HG03103 (cell line): Measurements from ENCODE around the gene C12orf56.
"Not testable (repeated sequence)": the region's sequence is repeated elsewhere in the genome, so short reads cannot be mapped to it uniquely, and the experiment has no call there.

ENCODE experiments used
- ATAC-seq: cut with Tn5 transposase; IDR thresholded peaks from one replicate; pipeline ENCODE4 v1.9.1; 2021; ENCODE audit warnings: low read depth; ENCODE audit not compliant: unreplicated experiment

Gene C12orf56

DNA sequence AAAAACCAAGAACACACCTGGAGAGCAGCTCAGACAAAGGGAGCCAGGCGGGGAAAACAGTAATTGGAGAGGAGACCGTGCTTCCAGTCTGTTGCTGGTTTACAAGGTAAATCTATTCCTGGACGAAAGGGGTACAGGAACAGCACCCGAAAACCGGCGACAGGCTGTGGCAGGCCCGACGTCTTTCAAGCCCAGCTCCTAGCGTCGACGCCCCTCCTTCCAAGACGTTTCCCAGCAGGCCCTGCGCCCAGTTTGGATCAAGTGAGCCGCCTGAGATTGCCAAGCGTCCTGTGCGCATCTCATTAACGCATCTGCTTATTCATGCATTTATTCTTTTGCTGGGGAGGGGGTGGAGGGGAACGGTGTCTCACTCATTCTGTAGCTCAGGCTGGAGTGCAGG, 1.4 kb downstream of the C12orf56 start:
- no peak for ATAC-seq

- ATAC-seq, result no peak
Observed at GRCh38 chr12:64387197-64387816, 3.3 kb downstream of the C12orf56 start.

DNA sequence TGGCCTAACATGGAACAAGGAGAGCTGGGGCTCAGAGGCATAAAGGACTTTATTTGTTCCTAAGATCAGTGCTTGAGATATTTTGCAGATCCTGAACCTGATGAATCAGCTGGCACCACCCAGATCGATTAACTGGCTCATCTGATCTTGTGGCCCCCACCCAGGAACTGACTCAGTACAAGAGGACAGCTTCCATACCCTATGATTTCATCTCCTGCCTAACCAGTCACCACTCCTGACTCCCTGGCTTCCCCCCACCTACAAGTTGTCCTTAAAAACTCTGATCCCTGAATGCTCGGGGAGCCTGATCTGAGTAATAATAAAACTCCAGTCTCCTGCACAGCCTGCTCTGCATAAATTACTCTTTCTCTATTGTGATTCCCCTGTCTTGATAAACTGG, 5.1 kb downstream of the C12orf56 start:
- ATAC-seq, result no peak

- ATAC-seq, result no peak
Observed at GRCh38 chr12:64385019-64385418, 5.5 kb downstream of the C12orf56 start.

GRCh38 chr12:64383675-64384074, 6.9 kb downstream of the C12orf56 start:
- no peak for ATAC-seq

DNA sequence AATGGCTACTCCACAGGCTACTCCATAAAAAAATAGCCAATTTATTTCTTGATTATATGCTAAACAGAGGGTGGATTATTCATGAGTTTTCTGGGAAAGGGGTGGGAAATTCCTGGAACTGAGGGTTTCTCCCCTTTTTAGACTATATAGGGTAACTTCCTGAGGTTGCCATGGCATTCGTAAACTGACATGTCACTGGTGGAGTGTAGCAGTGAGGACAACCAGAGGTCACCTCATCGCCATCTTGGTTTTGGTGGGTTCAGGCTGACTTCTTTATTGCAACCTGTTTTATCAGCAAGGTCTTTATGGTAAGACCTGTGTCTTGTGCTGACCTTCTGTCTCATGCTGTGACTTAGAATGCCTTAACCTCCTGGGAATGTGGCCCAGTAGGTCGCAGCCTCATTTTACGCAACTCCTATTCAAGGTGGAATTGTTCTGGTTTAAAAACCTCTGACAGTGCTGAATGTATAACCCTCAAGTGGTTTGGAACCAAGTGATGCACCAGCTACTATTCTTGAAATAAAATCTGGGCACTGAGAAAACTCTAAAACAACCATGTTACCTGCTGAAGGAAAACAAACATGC, 27.7 kb downstream of the C12orf56 start:
- ATAC-seq, result no peak

- ATAC-seq, result not testable (repeated sequence)
Observed at GRCh38 chr12:64361173-64361572, 29.4 kb downstream of the C12orf56 start.

DNA sequence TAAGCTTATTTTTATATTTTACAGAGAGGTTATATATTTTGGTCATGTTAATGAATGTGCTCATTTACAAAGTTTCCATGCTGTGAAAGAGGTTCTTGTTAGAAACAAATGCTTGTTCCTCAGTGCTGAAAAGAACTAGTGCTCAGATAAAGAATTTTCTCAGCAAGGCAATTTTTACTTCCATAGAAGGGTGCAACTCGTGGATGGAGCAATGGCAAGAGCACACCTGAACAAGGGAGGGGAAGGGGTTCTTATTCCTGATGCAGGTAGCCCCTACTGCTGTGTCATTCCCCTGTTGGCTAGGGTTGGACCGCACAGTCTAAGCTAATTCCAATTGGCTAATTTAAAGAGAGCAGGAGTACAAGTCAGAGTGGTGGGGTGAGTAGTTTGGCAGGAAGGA, 34.3 kb downstream of the C12orf56 start:
- not testable (repeated sequence) for ATAC-seq

DNA sequence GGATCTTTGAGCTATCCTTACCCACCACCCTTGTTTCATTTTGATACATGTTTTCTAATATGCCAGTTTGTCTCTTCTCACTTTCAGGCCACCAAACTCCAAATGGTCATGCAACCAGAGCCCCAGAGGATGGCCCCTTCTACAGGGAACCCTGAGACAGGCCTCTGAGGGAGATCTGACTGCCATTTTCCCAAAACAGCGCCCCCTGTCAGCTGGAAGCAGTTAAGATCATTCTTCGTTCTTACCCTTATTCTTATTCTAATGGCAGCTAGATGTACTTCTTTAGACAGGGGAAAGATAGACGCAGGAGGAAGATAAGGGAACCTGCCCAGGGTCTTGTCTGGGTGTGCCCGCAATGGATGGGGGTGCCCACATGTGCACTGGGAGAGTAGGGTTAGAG, 38.4 kb downstream of the C12orf56 start:
- no peak for ATAC-seq

DNA sequence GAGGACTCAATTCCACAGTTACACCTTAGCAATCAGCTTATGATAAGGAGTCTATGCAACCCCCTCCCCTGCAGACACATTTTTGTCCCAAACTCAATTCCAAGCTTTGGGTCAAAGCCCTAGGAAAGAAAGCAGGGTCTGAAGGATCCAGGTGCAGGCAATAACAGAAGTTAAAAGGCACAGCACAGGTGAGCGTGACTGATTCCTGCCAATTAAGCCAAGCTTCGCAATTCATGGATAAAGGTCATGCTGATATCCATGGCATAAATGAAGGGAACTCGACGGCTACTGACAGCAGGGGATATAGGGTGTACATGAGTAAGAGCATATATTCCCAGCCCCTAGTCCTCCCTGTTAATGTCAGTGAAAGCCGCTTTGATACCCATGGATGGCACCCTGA, 39.3 kb downstream of the C12orf56 start:
- ATAC-seq, result no peak

GRCh38 chr12:64347630-64348029, 42.9 kb downstream of the C12orf56 start:
- no peak for ATAC-seq

GRCh38 chr12:64344631-64345030, 45.9 kb downstream of the C12orf56 start:
- not testable (repeated sequence) for ATAC-seq

DNA sequence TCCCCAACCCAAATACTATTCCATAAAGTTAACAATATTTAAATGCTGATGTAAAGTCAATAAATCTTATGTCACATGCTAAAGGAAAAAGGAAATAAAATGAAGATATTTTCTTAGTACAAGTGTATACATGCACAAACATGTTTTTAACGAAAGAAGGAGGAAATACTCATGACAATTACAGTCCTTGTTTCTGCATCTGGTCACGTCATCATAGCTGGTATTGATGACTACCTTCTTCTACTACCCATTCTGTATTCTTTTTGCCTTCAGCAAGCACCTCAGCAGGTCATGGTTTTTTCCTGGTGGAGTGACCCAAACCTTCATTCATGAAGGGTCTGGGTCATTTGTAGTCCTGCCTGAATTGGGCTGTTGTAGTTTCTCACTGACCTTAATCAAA, 50.0 kb downstream of the C12orf56 start:
- not testable (repeated sequence) for ATAC-seq

GRCh38 chr12:64335886-64336466, 54.6 kb downstream of the C12orf56 start:
- ATAC-seq, result no peak

DNA sequence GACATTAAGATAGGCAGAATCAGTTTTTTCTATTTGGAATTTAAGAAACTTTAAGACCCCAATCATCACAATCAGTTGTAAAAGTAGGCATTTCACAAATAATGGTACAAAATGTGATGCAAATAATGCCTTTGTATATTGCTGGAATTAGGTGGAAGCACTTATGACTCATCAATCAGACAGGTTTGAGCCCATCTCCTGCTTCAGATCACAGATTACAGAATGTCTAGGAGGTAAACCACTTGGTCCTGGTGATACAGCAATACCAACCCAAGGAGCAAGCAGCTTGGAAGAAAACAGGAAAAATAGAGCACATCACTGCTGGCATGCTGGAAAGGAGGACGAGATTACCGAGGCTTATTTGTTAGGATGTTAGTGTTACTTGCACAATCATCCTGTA, 57.6 kb downstream of the C12orf56 start:
- ATAC-seq, result no peak

- ATAC-seq, result no peak
Observed at GRCh38 chr12:64332296-64332695, 58.3 kb downstream of the C12orf56 start.

GRCh38 chr12:64329031-64329710, 61.4 kb downstream of the C12orf56 start:
- ATAC-seq, result not testable (repeated sequence)

GRCh38 chr12:64325055-64325454, 65.5 kb downstream of the C12orf56 start:
- ATAC-seq, result no peak

DNA sequence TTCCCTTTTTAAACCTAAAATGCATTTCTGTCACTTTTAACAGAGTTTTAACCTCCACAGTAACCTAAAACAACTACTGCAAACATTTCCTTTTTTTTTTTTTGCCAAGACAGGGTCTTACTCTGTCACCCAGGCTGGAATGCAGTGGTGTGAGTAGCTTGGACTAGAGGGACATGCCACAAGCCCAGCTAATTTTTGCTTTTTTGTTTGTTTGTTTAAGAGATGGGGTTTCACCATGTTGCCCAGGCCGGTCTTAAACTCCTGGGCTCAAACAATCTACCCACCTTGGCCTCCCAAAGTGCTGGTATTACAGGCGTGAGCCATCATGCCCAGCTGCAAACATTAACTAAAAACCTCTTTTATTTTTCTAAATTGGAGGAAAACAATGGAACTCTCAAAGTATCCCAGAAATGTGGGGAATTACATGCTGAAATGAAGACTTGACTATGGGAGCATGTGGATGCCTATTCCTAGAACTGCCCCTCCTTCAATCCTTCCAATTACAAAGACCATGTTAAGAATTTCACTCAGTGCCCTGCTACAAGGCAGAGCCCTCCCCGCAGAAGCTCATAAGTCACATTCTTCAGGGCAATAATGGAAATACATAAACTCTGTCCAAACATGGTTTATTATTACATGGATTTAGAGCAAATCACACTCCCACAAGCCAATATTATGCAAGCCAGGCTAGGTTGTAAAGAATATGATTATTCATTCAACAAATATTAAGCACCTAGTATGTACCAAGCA, 66.9 kb downstream of the C12orf56 start:
- no peak for ATAC-seq

GRCh38 chr12:64323006-64323405, 67.6 kb downstream of the C12orf56 start:
- ATAC-seq, result no peak

GRCh38 chr12:64320611-64321010, 69.9 kb downstream of the C12orf56 start:
- ATAC-seq, result no peak
